Right lobe of liver (tissue), 4 donors: ENCODE data around the gene ATP4A.

Experiments
- POLR2A ChIP-seq: fragments of 450-650 bp; IDR thresholded peaks from one replicate; pipeline ENCODE4 v1.6.1; 2017; ENCODE audit warnings: antibody characterized with exemption, mild to moderate bottlenecking
- TF ChIP-seq, protein P1 (sequence below), 4 donors: fragments of 200-600 bp in 3 of 4; fragments of 450-650 bp in 1 of 4; IDR thresholded peaks; one replicate each; pipeline versions ENCODE4 v1.5.1 to v1.8.0; 2016 to 2022; ENCODE audit warnings: antibody characterized with exemption in 4 of 4, mild to moderate bottlenecking in 2 of 4
- donor health status: DM: no; HTN: no; CAD: no.
- donor health status: DM: no; HTN: no; CAD: no.
- donor health status: DM: no; HTN: yes; CAD: no.

DNA sequence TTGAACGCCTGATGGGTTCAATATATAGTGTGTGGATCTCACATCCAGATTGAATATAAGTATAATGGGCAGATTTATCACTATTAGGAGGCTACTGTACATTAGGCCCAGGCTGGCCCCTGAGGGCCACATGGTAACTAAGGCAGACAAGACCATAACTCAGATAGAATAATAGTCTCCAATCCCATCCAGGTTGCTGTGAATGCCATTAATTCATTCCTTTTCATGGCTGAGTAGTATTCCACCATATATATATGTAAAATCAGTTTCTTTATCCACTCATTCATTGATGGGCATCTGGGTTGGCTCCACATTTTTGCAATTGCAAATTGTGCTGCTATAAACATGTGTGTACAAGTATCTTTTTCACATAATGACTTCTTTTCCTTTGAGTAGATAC lies 14.5 kb upstream of the ATP4A start:
- TF ChIP-seq, protein P1, sequence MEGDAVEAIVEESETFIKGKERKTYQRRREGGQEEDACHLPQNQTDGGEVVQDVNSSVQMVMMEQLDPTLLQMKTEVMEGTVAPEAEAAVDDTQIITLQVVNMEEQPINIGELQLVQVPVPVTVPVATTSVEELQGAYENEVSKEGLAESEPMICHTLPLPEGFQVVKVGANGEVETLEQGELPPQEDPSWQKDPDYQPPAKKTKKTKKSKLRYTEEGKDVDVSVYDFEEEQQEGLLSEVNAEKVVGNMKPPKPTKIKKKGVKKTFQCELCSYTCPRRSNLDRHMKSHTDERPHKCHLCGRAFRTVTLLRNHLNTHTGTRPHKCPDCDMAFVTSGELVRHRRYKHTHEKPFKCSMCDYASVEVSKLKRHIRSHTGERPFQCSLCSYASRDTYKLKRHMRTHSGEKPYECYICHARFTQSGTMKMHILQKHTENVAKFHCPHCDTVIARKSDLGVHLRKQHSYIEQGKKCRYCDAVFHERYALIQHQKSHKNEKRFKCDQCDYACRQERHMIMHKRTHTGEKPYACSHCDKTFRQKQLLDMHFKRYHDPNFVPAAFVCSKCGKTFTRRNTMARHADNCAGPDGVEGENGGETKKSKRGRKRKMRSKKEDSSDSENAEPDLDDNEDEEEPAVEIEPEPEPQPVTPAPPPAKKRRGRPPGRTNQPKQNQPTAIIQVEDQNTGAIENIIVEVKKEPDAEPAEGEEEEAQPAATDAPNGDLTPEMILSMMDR (IDR thresholded peaks at IDR 0.05): no peak
- no peak for TF ChIP-seq POLR2A
